Neural cell (in vitro differentiated cells): ENCODE data around the gene ADGRL4. TPM values are rescaled to one million over a fixed set of nuclear protein-coding genes. Genes with fewer than 3 reads are reported as not detected.

Source experiments
- H2AFZ ChIP-seq: fragments of 200-600, 300-800 bp; sonication (generic), shearing (Covaris generic); 2 replicates; pipeline ENCODE4 v1.6.0; 2014; ENCODE audit warnings: low read depth, mild to moderate bottlenecking, antibody characterized with exemption, low read length, moderate library complexity
- H3F3A ChIP-seq: fragments of 200-600 bp; shearing (Covaris generic); 2 replicates; pipeline ENCODE4 v1.6.1; 2016; ENCODE audit warnings: mild to moderate bottlenecking, moderate library complexity, mixed read lengths, antibody characterized with exemption, low read length; ENCODE audit not compliant: insufficient read depth, poor library complexity, severe bottlenecking
- H3K27ac ChIP-seq: fragments of 200-600, 300-800 bp; sonication (generic), shearing (Covaris generic); 2 replicates; pipeline ENCODE4 v1.5.1; 2014; ENCODE audit warnings: mild to moderate bottlenecking, low read length, moderate library complexity
- H3K27me3 ChIP-seq: fragments of 300-800, 200-600 bp; sonication (generic), shearing (Covaris generic); 2 replicates; pipeline ENCODE4 v1.6.0; 2014; ENCODE audit warnings: mild to moderate bottlenecking, low read depth, low read length, moderate library complexity; ENCODE audit not compliant: insufficient read depth
- H3K36me3 ChIP-seq: fragments of 300-800, 200-600 bp; sonication (generic), shearing (Covaris generic); 2 replicates; pipeline ENCODE4 v1.5.1; 2014; ENCODE audit warnings: mild to moderate bottlenecking, antibody characterized with exemption, low read length, moderate library complexity; ENCODE audit not compliant: insufficient read depth
- H3K4me2 ChIP-seq: fragments of 300-800, 200-600 bp; sonication (generic), shearing (Covaris generic); 2 replicates; pipeline ENCODE4 v1.6.0; 2014; ENCODE audit warnings: mild to moderate bottlenecking, low read length
- H3K4me3 ChIP-seq: fragments of 300-800, 200-600 bp; sonication (generic), shearing (Covaris generic); 2 replicates; pipeline ENCODE4 v1.5.1; 2014; ENCODE audit warnings: mild to moderate bottlenecking, low read length, moderate library complexity
- H3K79me2 ChIP-seq: fragments of 200-600 bp; shearing (Covaris generic); replicated peaks from 2 replicates; pipeline ENCODE4 v1.6.0; 2014; ENCODE audit warnings: mild to moderate bottlenecking, low read length, moderate library complexity; ENCODE audit not compliant: insufficient read depth
- H3K9ac ChIP-seq: fragments of 300-800, 200-600 bp; sonication (generic), shearing (Covaris generic); 2 replicates; pipeline ENCODE4 v1.6.1; 2016; ENCODE audit warnings: mild to moderate bottlenecking, low read length, mixed read lengths
- H3K9me2 ChIP-seq: fragments of 200-600 bp; shearing (Covaris generic); 2 replicates; pipeline ENCODE4 v1.6.1; 2016; ENCODE audit warnings: mild to moderate bottlenecking, low read length, mixed read lengths; ENCODE audit not compliant: insufficient read depth
- H3K9me3 ChIP-seq: fragments of 200-600, 300-800 bp; sonication (generic), shearing (Covaris generic); 2 replicates; pipeline ENCODE4 v1.6.1; 2016; ENCODE audit warnings: mild to moderate bottlenecking, mixed run types, low read length, moderate library complexity, mixed read lengths
- H4K20me1 ChIP-seq: fragments of 200-600 bp; shearing (Covaris generic); 2 replicates; pipeline ENCODE4 v1.6.1; 2016; ENCODE audit warnings: mild to moderate bottlenecking, mixed run types; ENCODE audit not compliant: insufficient read depth
- CTCF ChIP-seq: fragments of 450-650 bp; IDR thresholded peaks from 2 replicates; pipeline ENCODE4 v1.5.1; 2014; ENCODE audit warnings: antibody characterized with exemption, mild to moderate bottlenecking, moderate library complexity; ENCODE audit not compliant: poor library complexity, severe bottlenecking
- EP300 ChIP-seq: fragments of 450-650 bp; conservative IDR thresholded peaks from 2 replicates; pipeline ENCODE4 v1.6.1; 2014; ENCODE audit warnings: antibody characterized with exemption, mild to moderate bottlenecking, moderate library complexity; ENCODE audit not compliant: poor library complexity, severe bottlenecking
- EZH2 ChIP-seq: fragments of 200-600, 300-800 bp; shearing (Covaris generic), sonication (generic); IDR thresholded peaks from 2 replicates; pipeline ENCODE4 v1.6.1; 2014; ENCODE audit warnings: antibody characterized with exemption, low read length, borderline replicate concordance, mild to moderate bottlenecking; ENCODE audit not compliant: insufficient read depth, poor library complexity, severe bottlenecking
- MXI1 ChIP-seq: fragments of 450-650 bp; conservative IDR thresholded peaks from 2 replicates; pipeline ENCODE4 v1.6.1; 2014; ENCODE audit warnings: antibody characterized with exemption, mild to moderate bottlenecking; ENCODE audit not compliant: poor library complexity, severe bottlenecking
- POLR2AphosphoS5 ChIP-seq: IDR thresholded peaks from 2 replicates; pipeline ENCODE4 v1.6.1; 2012
- RAD21 ChIP-seq: fragments of 450-650 bp; conservative IDR thresholded peaks from 2 replicates; pipeline ENCODE4 v1.6.1; 2014; ENCODE audit warnings: antibody characterized with exemption, mild to moderate bottlenecking, moderate library complexity
- SMC3 ChIP-seq: fragments of 450-650 bp; conservative IDR thresholded peaks from 2 replicates; pipeline ENCODE4 v1.6.1; 2014; ENCODE audit warnings: antibody characterized with exemption, mild to moderate bottlenecking, moderate library complexity; ENCODE audit not compliant: poor library complexity
- TAF1 ChIP-seq: IDR thresholded peaks from 2 replicates; pipeline ENCODE4 v1.6.1; 2012; ENCODE audit warnings: low read depth
- polyA plus RNA-seq: library from polyadenylated mRNA; depleted of rRNA; stranded (reverse); fragments of >200 nt; gene quantifications from 2 replicates; pipeline ENCODE4 v1.2.3, GENCODE V29; 2014
- TF ChIP-seq, protein P1 (sequence below): IDR thresholded peaks from 2 replicates; pipeline ENCODE4 v1.6.1; 2012; ENCODE audit warnings: borderline replicate concordance

ADGRL4 gene
- polyA plus RNA-seq, 1 donor from 2014 or later = 0.12 TPM

GRCh38 chr1:78919150-78919549 is 87.4 kb downstream of the ADGRL4 start:
- H3K27ac ChIP-seq = no peak overlapping the region
- no peak overlapping the region for H3K9ac ChIP-seq
- no peaks in the 10 kb centered on the region for H3K36me3 ChIP-seq
- no peaks in the 10 kb centered on the region for H4K20me1 ChIP-seq
- H2AFZ ChIP-seq = no peak overlapping the region
- TF ChIP-seq SMC3 (no peak), TAF1 (no peak), EP300 (no peak), EZH2 (no peak), POLR2AphosphoS5 (no peak), RAD21 (no peak), CTCF (no peak), MXI1 (no peak)
- TF ChIP-seq, protein P1, sequence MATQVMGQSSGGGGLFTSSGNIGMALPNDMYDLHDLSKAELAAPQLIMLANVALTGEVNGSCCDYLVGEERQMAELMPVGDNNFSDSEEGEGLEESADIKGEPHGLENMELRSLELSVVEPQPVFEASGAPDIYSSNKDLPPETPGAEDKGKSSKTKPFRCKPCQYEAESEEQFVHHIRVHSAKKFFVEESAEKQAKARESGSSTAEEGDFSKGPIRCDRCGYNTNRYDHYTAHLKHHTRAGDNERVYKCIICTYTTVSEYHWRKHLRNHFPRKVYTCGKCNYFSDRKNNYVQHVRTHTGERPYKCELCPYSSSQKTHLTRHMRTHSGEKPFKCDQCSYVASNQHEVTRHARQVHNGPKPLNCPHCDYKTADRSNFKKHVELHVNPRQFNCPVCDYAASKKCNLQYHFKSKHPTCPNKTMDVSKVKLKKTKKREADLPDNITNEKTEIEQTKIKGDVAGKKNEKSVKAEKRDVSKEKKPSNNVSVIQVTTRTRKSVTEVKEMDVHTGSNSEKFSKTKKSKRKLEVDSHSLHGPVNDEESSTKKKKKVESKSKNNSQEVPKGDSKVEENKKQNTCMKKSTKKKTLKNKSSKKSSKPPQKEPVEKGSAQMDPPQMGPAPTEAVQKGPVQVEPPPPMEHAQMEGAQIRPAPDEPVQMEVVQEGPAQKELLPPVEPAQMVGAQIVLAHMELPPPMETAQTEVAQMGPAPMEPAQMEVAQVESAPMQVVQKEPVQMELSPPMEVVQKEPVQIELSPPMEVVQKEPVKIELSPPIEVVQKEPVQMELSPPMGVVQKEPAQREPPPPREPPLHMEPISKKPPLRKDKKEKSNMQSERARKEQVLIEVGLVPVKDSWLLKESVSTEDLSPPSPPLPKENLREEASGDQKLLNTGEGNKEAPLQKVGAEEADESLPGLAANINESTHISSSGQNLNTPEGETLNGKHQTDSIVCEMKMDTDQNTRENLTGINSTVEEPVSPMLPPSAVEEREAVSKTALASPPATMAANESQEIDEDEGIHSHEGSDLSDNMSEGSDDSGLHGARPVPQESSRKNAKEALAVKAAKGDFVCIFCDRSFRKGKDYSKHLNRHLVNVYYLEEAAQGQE = no peak
- no peaks in the 10 kb centered on the region for H3K9me2 ChIP-seq
- no peaks in the 10 kb centered on the region for H3K27me3 ChIP-seq
- H3K4me2 ChIP-seq = no peak overlapping the region
- H3K79me2 ChIP-seq = no peaks in the 10 kb centered on the region
- no peak overlapping the region for H3K4me3 ChIP-seq
- H3K9me3 ChIP-seq = no peaks in the 10 kb centered on the region
- H3F3A ChIP-seq = no peaks in the 10 kb centered on the region

DNA sequence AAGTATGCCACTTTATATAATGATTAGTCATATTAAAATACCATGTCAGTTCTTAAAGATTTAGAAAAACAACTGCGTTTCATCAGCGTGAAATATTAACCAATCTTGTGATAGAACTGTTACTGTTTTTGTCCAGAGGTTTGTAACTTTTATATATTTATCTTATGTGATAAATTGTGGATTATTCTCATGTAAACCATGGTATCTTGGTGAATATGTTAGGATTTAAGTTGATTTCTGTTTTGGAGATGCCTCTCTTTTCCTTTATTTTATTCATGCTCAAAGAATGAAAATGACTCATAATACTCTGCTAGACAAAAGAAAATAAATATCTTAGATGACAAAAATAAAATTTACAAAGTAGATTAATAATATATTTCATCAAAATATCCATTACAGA is 88.4 kb downstream of the ADGRL4 start:
- Histone ChIP-seq H3K4me3 (no peak overlapping the region), H3K4me2 (no peak overlapping the region)
- no peak for TF ChIP-seq MXI1
- TF ChIP-seq, protein P1 = no peak
- TF ChIP-seq SMC3 = no peak
- TF ChIP-seq EP300 = no peak
- TF ChIP-seq POLR2AphosphoS5 = no peak
- no peak for TF ChIP-seq EZH2
- TF ChIP-seq RAD21 = no peak
- TF ChIP-seq CTCF = no peak
- TF ChIP-seq TAF1 = no peak

More for the DNA sequence above, 88.4 kb downstream of the ADGRL4 start:
- H3K9ac ChIP-seq = no peak overlapping the region
- no peaks in the 10 kb centered on the region for H3K9me2 ChIP-seq
- no peak overlapping the region for H2AFZ ChIP-seq
- H3K36me3 ChIP-seq = no peaks in the 10 kb centered on the region
- no peaks in the 10 kb centered on the region for H3K9me3 ChIP-seq
- H3K27ac ChIP-seq = no peak overlapping the region
- no peaks in the 10 kb centered on the region for H4K20me1 ChIP-seq
- H3K27me3 ChIP-seq = no peaks in the 10 kb centered on the region
- no peaks in the 10 kb centered on the region for H3K79me2 ChIP-seq
- H3F3A ChIP-seq = no peaks in the 10 kb centered on the region
